Thyroid gland (tissue), 4 donors: ENCODE data around the gene INKA1. TPM values are rescaled to one million over a fixed set of nuclear protein-coding genes. Genes with fewer than 3 reads are reported as not detected.
A peak's percentile ranks its signal among the peaks of the same experiment; 100 is the strongest.

Experiments used
- DNase-seq, 2 donors: peaks; one replicate each; pipeline ENCODE4 v3.0.0-alpha.2; 2019
- H3K27ac ChIP-seq, 3 donors: fragments of 200-600 bp; sonication (generic); 1 replicate in 2 of 3; 2 replicates in 1 of 3; pipeline ENCODE4 v1.5.1; 2016 to 2019; ENCODE audit warnings: mild to moderate bottlenecking in 1 of 3, moderate library complexity in 1 of 3
- H3K27me3 ChIP-seq: fragments of 200-600 bp; sonication (generic); one replicate; pipeline ENCODE4 v1.5.1; 2019
- H3K36me3 ChIP-seq, 2 donors: fragments of 200-600 bp; sonication (generic); one replicate each; pipeline ENCODE4 v1.5.1; 2016 to 2019
- H3K4me1 ChIP-seq, 2 donors: fragments of 200-600 bp; sonication (generic); one replicate each; pipeline ENCODE4 v1.5.1; 2017 to 2019
- H3K4me3 ChIP-seq, 3 donors: fragments of 200-600 bp; sonication (generic); replicated peaks in 1 of 3; 1 replicate in 2 of 3; 2 replicates in 1 of 3; pipeline ENCODE4 v1.5.1; 2016; ENCODE audit warnings: mild to moderate bottlenecking in 1 of 3
- H3K9me3 ChIP-seq: fragments of 200-600 bp; sonication (generic); one replicate; pipeline ENCODE4 v1.5.1; 2017
- POLR2A ChIP-seq, 2 donors: fragments of 450-650 bp; IDR thresholded peaks; one replicate each; pipeline ENCODE4 v1.6.1; 2017; ENCODE audit warnings: antibody characterized with exemption in 2 of 2, mild to moderate bottlenecking in 2 of 2, moderate library complexity in 1 of 2
- WGBS, 2 donors: methylation state at CpG; one replicate each; pipeline ENCODE4 v1.1.5; 2017; 5-methylcytosine and 5-hydroxymethylcytosine counted together
- intact Hi-C: fragments of 100-400 bp; cut with DNase I; formaldehyde crosslinking; loops from one replicate; pipeline ENCODE4 v1.15.1; 2023
- total RNA-seq, 4 donors: library from RNA; depleted of rRNA; stranded (reverse); fragments of >200 nt; gene quantifications; one replicate each; pipeline ENCODE4 v1.2.3, GENCODE V29; 2016
- TF ChIP-seq, protein P1 (sequence below), 6 experiments: fragments of 200-600 bp in 3 of 6; fragments of 450-650 bp in 3 of 6; sonication (generic) in 3 of 6; IDR thresholded peaks; one replicate each; pipeline ENCODE4 v1.5.1; 2016 to 2019; ENCODE audit warnings: antibody characterized with exemption in 6 of 6, mild to moderate bottlenecking in 2 of 6, inconsistent platforms in 1 of 6, moderate library complexity in 1 of 6

Gene INKA1
- 1 to 10 TPM; 3.1 to 7.3 (median 5.6) TPM for total RNA-seq

DNA sequence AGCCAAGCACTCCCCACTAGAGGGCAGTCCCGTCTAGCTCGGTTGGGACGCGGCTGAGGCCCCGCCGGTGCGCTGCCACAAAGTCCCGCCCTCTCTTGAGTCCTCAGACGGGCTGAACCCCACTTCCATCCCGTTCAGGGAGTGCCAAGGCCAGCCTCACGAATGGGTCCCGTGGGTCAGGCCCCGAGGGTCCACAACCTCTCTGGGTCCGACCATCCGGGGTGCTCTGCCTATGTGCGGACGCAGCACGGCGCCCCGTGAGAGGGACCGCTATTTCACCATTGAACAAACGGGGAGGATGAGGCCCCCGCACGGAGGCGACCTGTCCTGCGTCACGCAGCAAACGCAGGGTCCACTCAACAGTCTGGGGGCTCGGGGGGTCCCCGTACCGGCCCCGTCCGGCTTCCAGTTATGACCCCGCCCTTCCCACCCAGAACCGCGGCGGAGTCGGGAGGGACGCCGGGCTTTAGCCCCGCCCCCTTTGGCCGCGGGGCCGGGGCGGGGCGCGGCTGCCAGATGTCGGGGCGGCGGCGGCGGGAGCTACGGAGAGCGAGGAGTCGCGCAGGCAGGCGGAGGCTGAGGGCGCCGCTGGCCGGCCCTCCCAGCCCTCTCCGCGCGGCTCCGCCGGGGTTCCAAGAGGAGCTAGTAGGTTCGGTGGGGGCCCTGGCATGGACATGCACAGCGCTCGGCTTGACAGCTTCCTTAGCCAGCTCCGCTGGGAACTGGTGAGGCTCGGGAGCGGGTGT, at the start of gene INKA1:
Gene INKA1, plus strand, starts transcription at position 543 of the 746 bp plus-strand sequence. Its CDS starts 132 bp downstream, at position 675.
- Histone ChIP-seq H3K27ac (peak within 1 kb of the TSS; percentile 50 to 96 (median 85)), H3K4me1 (peaks cover 12 to 37% of the 10 kb centered on the region in 2 donors), H3K9me3 (no peaks in the 10 kb centered on the region), H3K4me3 (peak within 1 kb of the TSS; percentile 60 to 72 (median 60)), H3K36me3 (no peaks in the 10 kb centered on the region), H3K27me3 (no peaks in the 10 kb centered on the region)
- TF ChIP-seq POLR2A (IDR thresholded peaks at IDR 0.05) = peak in 1 of 2 donors; percentile 52
- TF ChIP-seq, protein P1, sequence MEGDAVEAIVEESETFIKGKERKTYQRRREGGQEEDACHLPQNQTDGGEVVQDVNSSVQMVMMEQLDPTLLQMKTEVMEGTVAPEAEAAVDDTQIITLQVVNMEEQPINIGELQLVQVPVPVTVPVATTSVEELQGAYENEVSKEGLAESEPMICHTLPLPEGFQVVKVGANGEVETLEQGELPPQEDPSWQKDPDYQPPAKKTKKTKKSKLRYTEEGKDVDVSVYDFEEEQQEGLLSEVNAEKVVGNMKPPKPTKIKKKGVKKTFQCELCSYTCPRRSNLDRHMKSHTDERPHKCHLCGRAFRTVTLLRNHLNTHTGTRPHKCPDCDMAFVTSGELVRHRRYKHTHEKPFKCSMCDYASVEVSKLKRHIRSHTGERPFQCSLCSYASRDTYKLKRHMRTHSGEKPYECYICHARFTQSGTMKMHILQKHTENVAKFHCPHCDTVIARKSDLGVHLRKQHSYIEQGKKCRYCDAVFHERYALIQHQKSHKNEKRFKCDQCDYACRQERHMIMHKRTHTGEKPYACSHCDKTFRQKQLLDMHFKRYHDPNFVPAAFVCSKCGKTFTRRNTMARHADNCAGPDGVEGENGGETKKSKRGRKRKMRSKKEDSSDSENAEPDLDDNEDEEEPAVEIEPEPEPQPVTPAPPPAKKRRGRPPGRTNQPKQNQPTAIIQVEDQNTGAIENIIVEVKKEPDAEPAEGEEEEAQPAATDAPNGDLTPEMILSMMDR (IDR thresholded peaks at IDR 0.05) = peak in 5 of 6 experiments; percentile 59 to 96 (median 79)
- peak; percentile 90 to 91 for DNase-seq
- WGBS, 2 donors = 0% methylated on average over 8 of the region's 71 CpGs; no CpG with 5 or more reads in 1 of the 2 donors
- intact Hi-C loops = loop anchor here (5.0 kb wide), 1 partner anchor 99 kb away; the partner anchor contains the start of gene MST1R

DNA sequence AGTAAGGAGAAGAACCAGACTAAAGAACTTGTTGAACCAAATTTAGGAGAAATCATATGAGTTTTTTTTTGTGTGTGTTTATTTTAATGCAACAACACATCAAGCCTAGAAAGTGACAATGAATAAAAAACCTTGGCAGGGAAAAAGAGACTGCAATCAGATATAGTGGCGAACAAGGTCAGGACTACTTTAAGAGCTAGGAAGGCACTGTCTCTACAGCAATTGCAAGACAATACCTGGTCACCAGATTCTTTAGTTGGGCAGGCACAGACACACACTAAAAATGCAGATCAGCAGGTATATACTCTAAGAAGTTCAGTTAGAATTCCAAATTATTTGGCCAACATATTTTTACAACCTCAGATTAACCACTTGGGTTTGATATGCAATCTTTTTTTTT, 48.5 kb upstream of the INKA1 start:
- H3K27me3 ChIP-seq = no peaks in the 10 kb centered on the region
- no peaks in the 10 kb centered on the region for H3K9me3 ChIP-seq
- no peak overlapping the region for H3K4me3 ChIP-seq
- H3K27ac ChIP-seq = no peak overlapping the region
- H3K36me3 ChIP-seq = no peaks in the 10 kb centered on the region
- peaks cover 4 to 8% of the 10 kb centered on the region in 2 donors for H3K4me1 ChIP-seq
- DNase-seq = no peak
- TF ChIP-seq POLR2A (IDR thresholded peaks at IDR 0.05) = no peak
- TF ChIP-seq, protein P1 (IDR thresholded peaks at IDR 0.05) = no peak
- intact Hi-C loops = no loop called here
- 97 to 100% methylated on average over 1 of the region's 1 CpG for WGBS, 2 donors

DNA sequence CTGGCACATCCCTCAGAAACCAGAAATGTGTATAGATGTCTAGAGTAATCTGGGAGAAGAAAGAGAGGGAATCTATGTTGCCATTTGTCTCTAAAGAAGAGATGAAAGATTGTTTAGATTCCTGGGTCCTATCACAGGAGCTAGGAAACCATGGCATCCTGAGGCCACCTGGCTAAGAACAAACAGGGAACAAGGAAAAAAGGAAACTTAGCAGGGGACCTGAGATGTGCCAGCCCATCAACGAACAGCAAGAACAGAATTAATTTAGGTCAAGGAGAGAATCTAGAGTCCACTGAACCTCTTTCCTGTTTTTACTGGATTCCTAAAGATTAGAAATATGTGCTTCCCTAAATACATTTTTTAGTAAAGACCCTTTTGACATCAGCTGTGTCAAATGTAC, 47.0 kb upstream of the INKA1 start:
- no peaks in the 10 kb centered on the region for H3K9me3 ChIP-seq
- DNase-seq = no peak
- no peaks in the 10 kb centered on the region for H3K27me3 ChIP-seq
- 62 to 77% methylated on average over 1 of the region's 1 CpG for WGBS, 2 donors
- H3K4me3 ChIP-seq = no peak overlapping the region
- peaks cover 4 to 8% of the 10 kb centered on the region in 2 donors for H3K4me1 ChIP-seq
- no peaks in the 10 kb centered on the region for H3K36me3 ChIP-seq
- TF ChIP-seq POLR2A (IDR thresholded peaks at IDR 0.05) = no peak
- TF ChIP-seq, protein P1 (IDR thresholded peaks at IDR 0.05) = no peak
- no peak overlapping the region for H3K27ac ChIP-seq
- intact Hi-C loops = no loop called here

DNA sequence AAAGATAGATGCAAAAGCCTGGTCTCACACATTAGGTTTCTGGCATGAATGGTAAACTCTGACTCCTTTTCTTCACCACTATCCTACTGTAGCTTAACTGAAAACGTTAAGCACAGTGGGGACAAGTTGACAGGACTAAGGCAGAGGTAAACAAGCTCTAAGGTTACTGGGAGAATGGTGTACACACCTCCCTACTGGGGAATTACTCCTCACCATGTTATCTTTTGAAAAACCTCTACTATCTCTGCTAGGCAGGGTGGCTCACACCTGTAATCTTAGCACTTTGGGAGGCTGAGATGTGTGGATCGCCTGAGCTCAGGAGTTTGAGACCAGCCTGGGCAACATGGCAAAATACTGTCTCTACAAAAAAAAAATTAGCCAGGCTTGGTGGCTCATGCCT, 45.9 kb upstream of the INKA1 start:
- TF ChIP-seq POLR2A (IDR thresholded peaks at IDR 0.05) = no peak
- TF ChIP-seq, protein P1 (IDR thresholded peaks at IDR 0.05) = no peak
- H3K4me1 ChIP-seq = peaks cover 4 to 8% of the 10 kb centered on the region in 2 donors
- H3K9me3 ChIP-seq = no peaks in the 10 kb centered on the region
- no peaks in the 10 kb centered on the region for H3K27me3 ChIP-seq
- no peak for DNase-seq
- intact Hi-C loops = no loop called here
- H3K4me3 ChIP-seq = no peak overlapping the region
- H3K36me3 ChIP-seq = no peaks in the 10 kb centered on the region
- H3K27ac ChIP-seq = no peak overlapping the region
- 66 to 74% methylated on average over 2 of the region's 2 CpGs for WGBS, 2 donors

DNA sequence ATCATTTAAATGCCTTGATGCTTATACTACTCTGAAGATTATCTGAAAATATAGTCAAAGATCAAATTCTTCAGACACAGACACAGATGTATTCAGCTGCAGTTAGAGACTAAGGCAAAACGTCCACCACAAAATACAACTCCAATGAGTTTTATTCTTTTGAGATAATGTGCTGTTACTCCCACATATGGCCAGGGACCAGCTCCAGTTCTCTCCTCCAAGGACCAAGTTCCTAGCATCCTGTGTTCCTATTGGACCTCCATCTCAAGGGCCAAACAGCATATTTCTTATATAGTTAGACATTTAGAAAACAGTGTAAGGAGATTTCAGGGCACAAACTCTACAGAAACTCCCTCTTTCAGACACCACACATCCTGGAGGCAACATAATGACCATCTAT, 43.8 kb upstream of the INKA1 start:
- Histone ChIP-seq H3K4me3 (no peak overlapping the region), H3K27ac (no peak overlapping the region), H3K4me1 (peaks cover 3 to 4% of the 10 kb centered on the region in 2 donors), H3K9me3 (no peaks in the 10 kb centered on the region), H3K27me3 (no peaks in the 10 kb centered on the region), H3K36me3 (no peaks in the 10 kb centered on the region)
- 60 to 64% methylated on average over 1 of the region's 1 CpG for WGBS, 2 donors
- TF ChIP-seq POLR2A (IDR thresholded peaks at IDR 0.05) = no peak
- TF ChIP-seq, protein P1 (IDR thresholded peaks at IDR 0.05) = no peak
- intact Hi-C loops = no loop called here
- DNase-seq = no peak
